HG02678 (cell line): ENCODE data around the gene CNTNAP3.
"Not testable (repeated sequence)": the region's sequence is repeated elsewhere in the genome, so short reads cannot be mapped to it uniquely, and the experiment has no call there.

Experiments
- ATAC-seq: cut with Tn5 transposase; IDR thresholded peaks from one replicate; pipeline ENCODE4 v1.9.1; 2021; ENCODE audit warnings: mild to moderate bottlenecking, moderate library complexity; ENCODE audit not compliant: unreplicated experiment

CNTNAP3 gene

DNA sequence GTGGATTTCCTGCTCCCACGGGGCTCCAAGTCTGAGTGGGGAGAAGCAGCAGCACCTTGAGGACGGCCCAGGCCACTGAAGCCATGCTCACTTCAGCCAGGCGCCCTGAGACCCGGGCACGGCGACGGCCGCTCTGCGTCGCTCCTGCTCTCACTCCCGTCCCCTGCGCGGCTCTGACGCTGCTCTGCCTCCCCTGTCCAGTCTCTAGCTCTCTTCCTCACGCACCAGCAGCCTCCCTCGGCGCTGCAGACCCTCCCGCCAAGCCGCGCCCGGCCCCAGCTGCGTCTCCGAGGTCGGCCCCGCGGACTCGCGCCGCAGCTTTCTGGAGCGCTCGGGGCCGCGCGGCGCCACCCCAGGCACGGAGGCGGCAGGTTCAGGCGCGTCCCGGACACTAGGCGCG is at the start of gene CNTNAP3:
TSS of gene CNTNAP3 (minus strand) at position 188 of the 400 bp plus-strand sequence. CDS start at position 85, 103 bp downstream.
- not testable (repeated sequence) for ATAC-seq

DNA sequence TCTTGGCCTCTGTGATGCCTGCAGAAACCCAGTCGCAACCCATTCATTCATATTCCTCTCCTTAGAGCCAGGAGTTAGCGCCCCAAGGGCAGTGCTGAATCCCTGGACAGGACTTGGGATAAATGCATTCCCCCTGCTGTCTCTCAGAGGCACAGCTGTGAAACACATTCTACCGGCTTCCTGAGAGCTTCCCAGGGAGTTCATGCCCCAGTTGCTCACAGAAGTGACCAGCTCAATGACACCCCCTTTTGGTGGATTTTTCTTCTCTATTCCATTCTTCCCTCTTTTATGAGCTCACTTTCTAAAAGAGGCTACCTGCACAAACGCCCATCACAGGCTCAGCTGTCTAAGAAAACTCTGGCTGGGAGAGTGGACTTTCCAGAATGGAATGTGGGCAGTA is 8.0 kb downstream of the CNTNAP3 start:
- ATAC-seq, result not testable (repeated sequence)

DNA sequence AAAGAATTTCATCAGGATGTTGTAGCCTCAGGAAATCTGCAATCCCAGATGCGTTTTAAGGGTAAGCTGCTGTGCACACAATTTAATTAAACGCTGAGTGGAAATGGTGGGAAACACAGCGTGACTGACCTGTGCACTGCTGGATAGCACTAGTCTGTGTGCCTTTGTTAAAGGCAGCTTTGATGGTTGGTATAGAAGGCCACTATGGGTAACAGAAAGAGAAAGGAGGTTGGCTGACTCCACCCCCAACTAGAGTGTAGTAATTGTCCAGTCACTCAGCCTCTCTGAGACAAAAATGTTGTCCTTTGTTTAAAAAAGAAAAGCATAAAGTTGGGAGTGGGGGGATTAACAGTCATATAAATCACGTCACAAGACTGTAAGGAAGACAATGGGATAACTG is 45.5 kb downstream of the CNTNAP3 start:
- not testable (repeated sequence) for ATAC-seq

DNA sequence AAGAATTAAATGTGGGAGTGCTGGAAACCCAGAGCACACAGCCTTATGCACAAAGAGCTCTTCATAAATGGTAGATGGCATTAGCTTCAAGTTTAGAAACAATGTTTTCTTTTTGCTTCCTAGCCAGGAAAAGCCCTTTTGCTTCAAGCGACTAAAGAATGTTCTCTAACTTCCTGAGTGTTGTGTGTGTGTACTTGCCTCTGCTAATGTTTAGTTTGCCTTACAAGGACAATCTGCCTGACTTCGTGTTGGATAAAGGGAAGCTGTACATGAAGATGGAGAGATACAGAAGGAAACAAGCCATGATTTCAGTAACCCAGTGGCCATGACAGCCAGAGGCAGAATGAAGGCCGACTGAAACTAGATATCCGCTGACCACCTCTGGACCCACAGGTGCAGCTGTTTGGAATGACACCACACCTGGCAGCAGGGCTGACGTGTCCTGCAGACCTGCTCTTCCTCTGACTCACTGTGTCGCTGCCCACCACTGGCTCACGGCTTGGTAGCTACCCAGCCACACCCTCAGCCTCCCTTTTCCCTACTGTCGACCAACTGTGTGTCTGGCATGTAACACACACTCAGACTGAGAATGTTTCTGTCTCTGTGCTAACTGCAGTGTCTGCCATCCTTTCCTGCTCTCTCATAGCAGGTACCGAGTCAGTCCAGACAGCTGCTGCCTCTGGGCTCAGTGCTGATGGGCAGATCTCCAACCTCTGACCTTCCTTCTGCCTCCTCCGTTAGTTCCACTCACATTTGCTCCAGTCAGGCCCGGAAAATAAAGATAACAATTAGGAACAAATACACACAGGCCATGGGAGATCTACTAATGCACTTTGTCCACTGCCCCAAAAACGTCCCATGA is 55.6 kb downstream of the CNTNAP3 start:
- ATAC-seq, result not testable (repeated sequence)

DNA sequence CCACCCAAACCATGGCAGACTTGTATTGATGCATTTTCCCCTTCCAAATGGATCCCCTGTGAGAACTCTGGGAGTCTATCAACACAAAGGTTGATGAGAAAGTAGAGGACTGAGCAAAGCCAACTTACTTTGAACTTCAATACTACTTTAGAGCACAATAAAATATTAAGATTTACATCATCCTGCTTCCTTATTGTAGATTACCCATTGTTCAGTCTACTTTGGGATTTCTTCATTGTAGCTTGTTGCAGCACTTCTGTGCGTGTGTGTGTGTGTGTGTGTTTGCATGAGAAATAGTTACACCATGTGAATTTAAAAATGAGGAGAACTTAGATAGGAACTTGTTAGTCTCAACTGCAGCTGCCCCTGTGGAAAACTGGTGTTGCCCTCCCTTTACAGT is 72.0 kb downstream of the CNTNAP3 start:
- ATAC-seq, result not testable (repeated sequence)

DNA sequence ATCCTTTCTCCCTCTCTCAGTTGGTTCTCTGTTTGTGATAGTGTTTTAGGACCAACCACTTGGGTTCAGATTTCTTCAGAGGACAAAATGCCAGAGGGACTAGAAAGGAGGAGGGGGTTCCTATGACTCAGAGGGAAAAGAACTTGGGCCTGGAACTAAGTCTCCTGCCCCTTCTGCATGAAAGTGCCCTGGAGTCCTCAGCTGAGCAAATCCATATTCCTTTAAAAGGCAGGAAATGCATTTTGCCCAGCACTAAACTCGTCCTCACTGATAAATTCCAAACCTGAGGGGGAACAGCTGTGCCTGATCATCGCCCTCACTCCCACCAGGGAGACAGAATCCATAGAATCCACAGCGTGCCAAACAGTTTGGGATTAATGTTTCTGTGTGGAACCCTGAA is 78.2 kb downstream of the CNTNAP3 start:
- ATAC-seq, result not testable (repeated sequence)

DNA sequence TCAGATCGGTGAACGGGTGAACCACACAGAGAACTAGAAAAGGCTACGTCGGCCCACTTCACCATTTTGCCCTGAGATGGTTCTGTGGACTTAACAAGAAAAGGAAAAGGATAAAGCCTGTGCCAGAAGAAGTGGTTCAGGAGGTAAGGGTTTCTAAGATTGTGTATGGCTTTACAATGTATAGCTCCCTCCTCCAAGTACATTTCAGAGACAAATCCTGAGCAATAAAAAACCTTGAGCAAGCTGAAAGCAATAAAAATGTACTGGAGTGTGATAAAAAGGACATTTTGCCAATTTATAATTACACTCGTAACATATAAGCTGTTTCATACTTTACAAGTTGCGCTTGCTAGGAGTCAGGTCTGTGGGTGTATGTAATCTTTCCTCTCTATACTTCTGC is 81.3 kb downstream of the CNTNAP3 start:
- ATAC-seq, result not testable (repeated sequence)

DNA sequence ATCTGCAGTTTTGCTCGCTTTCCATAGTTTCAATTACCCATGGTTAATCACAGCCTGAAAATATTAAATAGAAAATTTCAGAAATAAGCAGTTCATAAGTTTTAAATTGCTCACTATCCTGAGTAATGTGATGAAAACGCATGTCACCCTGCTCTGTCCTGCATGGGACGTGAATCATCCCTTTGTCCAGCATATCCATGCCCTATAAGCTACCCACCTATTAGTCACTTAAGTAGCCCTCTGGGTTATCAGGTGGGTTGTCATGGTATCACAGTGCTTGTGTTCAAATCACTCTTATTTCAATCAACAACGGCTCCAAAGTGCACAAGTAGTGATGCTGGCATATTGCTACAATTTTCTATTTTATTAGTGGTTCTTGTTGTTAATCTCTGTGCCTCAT is 82.1 kb downstream of the CNTNAP3 start:
- ATAC-seq, result not testable (repeated sequence)

DNA sequence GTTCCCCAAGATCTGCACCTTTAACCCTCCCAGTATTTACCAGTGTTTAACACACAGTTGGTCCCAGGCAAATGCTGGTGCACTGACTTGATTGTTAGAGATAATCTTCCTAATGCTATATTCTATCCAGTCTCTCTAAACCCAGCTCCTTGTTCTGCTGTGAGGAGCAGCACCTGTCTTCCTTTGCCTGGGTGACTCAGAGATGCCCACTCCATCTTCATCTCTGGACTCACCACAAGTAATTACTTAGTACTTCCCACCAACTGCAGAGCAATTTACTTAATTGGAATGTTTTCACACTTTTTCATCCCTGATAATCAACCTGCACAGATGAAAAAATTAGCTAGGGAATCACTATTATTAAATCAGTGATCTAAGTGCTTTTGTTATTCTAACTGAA is 87.6 kb downstream of the CNTNAP3 start:
- ATAC-seq, result not testable (repeated sequence)

DNA sequence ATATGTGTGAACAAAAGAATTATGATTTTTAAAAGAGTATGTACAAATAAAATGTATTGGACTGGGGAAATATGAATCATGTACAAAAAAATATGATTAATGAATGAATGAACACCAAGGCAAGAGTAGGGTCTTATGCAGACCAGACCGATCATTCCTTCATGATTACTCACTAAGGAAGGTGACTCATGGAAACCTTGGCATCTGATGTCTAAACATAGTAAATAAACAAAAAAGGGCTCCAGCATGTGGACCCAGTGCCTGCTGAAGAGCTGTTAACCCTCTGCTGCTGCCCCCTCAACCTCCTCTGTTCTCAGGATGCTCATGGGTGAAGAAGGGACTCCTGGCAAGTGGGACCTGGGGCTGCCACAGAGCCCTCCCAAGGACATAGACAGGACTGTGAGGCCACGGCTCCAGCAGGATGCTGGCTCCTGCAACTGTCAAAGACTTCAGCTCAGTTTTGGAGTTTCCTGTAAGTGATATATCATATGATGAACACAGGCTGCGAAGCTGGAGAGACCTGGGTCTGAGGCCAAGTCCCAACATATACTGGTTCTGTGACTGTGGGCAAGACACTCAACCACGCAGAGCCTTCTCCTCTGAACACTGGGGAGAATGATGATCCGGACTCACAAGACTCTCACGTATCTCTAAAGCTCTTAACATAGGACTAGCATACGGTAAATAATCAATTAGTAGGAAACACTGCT is 89.8 kb downstream of the CNTNAP3 start:
- ATAC-seq, result not testable (repeated sequence)

DNA sequence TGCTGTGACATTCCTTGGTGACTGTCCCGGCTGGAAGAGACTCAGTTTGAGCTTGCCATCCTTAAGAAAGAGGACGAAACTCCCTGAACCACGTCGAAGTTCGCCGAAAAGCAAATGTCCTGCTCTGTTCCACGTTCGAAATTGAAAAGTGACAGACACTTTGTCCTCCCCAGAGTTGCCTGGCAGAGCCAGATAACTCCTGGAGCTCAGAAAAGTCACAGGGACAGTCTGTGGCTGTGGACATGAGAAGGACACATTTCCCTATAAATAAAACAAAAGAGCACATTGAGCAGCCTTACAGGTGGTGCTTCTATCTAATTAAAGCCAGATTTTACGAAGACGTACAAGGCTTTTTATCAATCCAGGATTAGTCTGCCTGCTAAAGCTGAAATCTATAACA is 116.6 kb downstream of the CNTNAP3 start:
- ATAC-seq, result not testable (repeated sequence)

DNA sequence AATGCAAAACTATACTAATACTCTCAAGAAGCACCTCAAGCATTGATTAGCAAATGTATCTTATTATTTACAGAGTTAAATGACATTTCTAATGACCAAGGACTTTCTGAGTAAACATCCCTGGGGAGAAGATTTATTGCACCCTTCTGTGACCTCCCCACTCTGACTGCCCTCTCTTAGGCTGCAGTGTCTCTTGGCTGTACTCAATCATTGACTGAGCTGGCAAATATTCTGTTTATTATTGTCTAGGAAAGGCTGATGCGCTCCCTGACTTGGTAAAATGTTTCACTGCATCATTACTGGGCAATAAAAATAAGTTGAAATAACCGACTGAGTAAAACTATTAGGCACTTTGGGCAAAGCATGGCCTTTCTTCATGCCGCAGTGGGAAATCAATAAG is 130.3 kb downstream of the CNTNAP3 start:
- ATAC-seq, result not testable (repeated sequence)

DNA sequence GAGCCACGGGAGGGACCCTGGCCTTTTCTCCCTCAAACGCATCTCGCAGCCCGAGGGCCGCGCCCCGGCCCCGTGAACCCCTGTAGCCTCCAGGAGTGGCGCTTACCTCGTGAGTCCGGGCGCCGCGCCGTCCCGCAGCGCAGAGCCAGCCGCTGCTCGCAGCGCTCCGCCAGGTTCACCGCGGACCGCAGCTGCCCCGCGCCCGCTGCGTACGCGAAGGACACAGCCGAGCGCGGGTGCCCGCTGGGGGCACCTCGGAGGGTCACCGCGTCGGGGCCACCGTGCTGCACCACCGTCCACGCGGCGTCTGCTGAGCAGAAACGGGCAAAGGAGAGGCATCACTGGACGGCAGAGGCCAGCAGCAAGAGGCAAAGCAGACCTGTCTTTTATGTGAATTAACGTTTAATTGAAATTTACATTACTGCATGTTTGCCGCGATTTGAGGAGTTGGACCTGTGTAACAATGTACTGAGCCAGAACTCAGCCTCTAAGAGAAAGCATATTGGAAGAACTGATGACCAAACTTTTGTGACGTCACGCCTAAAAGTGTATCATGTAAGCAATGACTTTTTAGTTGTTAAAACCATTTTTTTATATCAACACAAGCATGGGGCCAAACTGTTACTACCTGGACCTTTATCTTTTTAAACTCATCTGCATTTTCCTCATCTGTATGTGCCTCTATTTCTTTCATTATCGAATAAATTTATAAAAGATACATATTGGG is 155.0 kb downstream of the CNTNAP3 start:
- not testable (repeated sequence) for ATAC-seq

DNA sequence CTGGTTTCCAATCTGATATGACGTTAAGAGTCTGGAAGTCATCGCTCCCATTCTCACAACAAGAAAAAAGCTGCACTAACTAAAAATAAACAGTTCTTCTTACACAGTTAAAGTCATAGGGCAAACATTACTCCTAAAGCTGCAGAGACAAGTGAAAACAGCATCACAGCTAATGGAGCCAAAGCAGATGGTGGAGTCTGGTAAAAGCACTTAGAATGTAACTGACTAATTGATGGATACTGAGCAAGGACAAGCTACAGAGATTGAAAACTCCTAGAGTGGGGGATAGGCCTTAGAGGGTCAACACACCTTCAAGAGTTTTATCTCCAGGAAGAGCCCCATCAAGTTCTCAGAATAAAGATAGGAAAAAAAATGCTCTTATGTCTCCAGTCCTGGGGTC is 166.6 kb downstream of the CNTNAP3 start:
- ATAC-seq, result not testable (repeated sequence)

DNA sequence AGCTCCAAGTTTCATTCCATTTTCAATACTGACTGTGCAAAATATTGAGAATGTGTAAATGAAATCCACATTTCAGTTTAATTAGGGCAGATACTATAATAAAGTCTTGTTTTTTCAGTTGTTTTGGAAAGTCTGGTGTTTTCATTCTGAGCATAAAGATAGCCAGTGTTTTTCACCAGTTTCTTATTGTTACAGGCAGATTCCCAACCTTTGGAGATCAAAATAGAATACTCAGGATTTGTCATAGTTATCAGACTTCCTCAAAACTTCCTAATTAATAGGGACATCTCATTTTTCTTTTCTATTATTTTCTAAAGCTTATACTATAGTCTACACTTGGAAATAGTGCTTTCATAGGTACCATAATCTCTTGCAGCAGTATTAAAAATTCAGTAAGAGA is 176.2 kb downstream of the CNTNAP3 start:
- ATAC-seq, result not testable (repeated sequence)

DNA sequence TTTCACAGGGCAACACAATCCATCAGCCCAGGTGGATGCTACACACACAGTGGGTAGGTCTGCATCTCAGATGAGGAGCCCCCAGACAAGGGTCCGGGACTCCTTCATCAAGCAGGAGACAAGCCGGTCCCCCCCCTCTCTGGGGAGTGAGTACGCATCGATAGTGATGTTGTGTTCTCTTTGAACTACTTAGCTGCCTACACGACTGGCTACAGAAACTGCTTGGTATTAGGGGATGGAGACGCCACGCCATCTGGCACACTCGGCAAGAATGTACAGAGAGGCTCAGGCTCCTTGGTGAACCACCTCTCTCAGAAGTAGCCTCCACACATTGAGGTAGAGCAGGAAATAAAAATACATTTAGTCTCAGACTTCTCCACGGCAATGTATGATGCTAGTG is 179.8 kb downstream of the CNTNAP3 start:
- no peak for ATAC-seq

DNA sequence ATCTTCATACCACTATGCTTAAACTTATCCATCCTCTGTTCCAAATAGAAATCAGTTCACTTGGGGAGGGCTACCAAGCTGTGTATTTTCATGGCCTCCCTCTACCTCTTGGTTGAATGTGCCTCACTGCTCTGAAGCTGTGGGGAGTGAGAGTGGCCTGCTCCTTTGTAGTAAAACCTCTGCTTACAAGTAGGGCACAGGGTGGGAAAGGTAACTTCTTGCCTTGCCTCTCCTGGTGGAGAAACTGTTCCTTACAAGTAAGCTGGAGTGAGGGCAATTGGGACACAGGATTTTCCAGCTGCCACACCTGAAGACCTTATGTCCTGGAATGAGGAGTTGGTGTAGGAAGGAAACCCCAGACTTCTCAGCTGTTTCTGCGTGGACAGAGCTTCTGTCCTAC is 190.8 kb downstream of the CNTNAP3 start:
- not testable (repeated sequence) for ATAC-seq

DNA sequence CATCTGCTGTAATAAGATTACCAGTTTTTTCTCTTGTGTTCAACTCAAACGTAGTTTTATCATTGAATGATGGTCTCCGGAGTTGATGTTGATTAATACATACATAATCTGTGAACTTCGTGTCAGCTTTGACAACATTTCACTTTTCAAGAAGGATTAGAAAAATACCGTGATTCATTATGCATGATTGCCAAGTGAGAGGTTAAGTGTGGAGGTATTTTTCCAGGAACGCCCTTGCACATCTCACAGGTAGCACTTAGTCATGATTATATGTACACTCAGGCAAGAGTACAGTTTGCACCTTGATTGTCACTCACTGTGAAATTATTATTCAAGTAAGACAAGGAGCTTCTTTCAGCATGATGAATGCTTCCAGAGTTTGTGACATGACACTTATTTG is 202.7 kb downstream of the CNTNAP3 start:
- ATAC-seq, result not testable (repeated sequence)

DNA sequence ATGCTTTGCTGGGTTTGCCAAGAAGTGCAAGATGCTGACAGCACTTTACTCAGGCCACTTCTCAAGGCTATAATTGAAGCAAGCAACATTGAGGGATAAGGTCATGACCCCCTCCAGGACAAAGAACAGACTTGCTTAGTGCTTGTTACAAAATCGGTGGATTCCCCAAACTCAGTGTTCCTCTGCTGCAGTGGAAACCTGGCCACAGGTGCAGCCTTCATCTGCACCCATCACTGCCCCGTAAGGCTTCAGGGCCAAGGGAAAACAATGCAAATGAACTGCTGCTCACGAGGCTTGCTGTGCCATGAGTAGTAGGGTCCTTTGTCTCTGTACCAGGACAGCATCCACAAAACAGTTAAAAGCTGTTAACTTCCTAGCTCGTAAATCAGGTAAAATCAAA is 205.4 kb downstream of the CNTNAP3 start:
- ATAC-seq, result not testable (repeated sequence)

DNA sequence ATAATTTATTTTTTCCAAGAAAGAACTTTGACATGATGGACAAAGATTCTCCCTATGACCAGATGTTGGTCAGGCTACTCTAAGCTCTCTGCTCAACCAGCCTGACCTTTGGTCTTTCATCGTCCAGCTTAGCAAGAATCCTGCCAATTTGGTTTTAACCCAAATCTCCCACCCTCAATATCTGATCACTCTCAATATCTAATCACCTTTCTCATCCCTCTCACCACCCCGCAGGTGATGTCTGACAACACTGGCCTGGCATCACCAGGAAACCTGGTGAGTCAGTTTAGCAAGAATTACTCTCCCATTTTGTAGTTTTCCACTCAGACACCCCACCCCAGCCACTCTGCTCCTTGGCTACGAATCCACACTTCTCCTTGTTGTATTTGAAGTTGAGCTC is 207.9 kb downstream of the CNTNAP3 start:
- ATAC-seq, result not testable (repeated sequence)

DNA sequence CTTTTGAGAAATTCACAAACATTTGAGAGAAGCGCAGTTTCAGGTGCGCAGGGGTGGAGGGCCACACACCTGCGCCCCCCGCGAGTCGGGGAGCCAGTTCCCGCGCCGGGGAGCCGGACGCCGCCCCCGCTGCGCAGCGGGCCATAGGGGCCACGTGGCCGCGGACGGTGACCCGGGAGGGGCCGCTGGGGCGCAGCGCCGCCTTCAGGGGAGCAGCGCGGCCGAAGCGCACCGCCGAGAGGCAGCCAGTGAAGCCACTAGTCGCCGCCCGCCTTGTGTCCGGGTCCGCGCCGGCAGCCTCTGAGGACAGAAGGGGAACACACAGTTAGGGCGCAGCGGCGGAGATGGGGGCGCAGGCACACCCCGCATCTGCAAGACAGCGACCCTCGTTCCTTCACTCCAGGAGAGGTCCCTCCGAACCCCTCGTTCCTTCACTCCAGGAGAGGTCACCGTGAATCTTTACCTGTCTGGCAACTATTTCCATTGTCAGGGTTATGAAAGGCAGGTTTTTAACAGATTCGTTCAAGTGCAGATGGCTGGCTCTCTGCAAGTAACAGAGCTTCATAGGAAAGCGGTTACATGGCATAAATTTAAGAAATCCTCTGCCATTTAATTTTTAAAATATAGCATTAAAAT is 209.2 kb downstream of the CNTNAP3 start:
- ATAC-seq, result not testable (repeated sequence)
